Measurements from ENCODE around the gene PPFIA4.

- TF ChIP-seq, protein P1, sequence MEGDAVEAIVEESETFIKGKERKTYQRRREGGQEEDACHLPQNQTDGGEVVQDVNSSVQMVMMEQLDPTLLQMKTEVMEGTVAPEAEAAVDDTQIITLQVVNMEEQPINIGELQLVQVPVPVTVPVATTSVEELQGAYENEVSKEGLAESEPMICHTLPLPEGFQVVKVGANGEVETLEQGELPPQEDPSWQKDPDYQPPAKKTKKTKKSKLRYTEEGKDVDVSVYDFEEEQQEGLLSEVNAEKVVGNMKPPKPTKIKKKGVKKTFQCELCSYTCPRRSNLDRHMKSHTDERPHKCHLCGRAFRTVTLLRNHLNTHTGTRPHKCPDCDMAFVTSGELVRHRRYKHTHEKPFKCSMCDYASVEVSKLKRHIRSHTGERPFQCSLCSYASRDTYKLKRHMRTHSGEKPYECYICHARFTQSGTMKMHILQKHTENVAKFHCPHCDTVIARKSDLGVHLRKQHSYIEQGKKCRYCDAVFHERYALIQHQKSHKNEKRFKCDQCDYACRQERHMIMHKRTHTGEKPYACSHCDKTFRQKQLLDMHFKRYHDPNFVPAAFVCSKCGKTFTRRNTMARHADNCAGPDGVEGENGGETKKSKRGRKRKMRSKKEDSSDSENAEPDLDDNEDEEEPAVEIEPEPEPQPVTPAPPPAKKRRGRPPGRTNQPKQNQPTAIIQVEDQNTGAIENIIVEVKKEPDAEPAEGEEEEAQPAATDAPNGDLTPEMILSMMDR (IDR thresholded peaks at IDR 0.05; ENCODE audit: insufficient read depth, low read depth, low read length): no peak
- no peak for TF ChIP-seq EZH2 (IDR thresholded peaks at IDR 0.05; ENCODE audit: insufficient read depth, low read length)
Measured at GRCh38 chr1:203034422-203035110, 8.3 kb downstream of the PPFIA4 start.
